Bronchus fibroblast of lung (primary cell): ENCODE results near the gene PAPSS1. TPM values are rescaled to one million over a fixed set of nuclear protein-coding genes. Genes with fewer than 3 reads are reported as not detected.

Experiments
- total RNA-seq: library from RNA; depleted of rRNA; stranded (reverse); fragments of >200 nt; gene quantifications from 2 replicates; pipeline ENCODE4 v1.2.3, GENCODE V29; 2015

The PAPSS1 gene
- total RNA-seq, result 30.3 and 37.0 TPM in 2 replicates

GRCh38 chr4:107719922-107720722 is at the start of gene PAPSS1:
Gene PAPSS1, minus strand, starts transcription at chr4:107720234. Its CDS starts 55 bp downstream, at chr4:107720179.

Other genes starting within 250 kb of the PAPSS1 start
- gene SGMS2, start 104.7 kb upstream of the PAPSS1 start, total RNA-seq, result 43.1 and 60.4 TPM in 2 replicates
- 5.2 and 7.1 TPM in 2 replicates for gene CYP2U1, start 211.3 kb upstream of the PAPSS1 start, total RNA-seq